Caki2 (cell line): Measurements from ENCODE around the gene ERH. TPM values are rescaled to one million over a fixed set of nuclear protein-coding genes. Genes with fewer than 3 reads are reported as not detected.

Experiments
- DNase-seq: peaks from one replicate; pipeline ENCODE4 v3.0.0-alpha.2; 2015; ENCODE audit warnings: low read depth
- in situ Hi-C: cut with HindIII; loops from 2 replicates; pipeline ENCODE4 v1.10.0; 2016; ENCODE audit warnings: low sequenced_read_pairs, low pct_unique_long_range_greater_than_20kb, mixed read lengths
- total RNA-seq: library from RNA; depleted of rRNA; stranded (reverse); fragments of >200 nt; shearing (Covaris generic); gene quantifications from 2 replicates; pipeline ENCODE4 v1.2.3, GENCODE V29; 2014; ENCODE audit warnings: low replicate concordance

The ERH gene
- total RNA-seq, 1 experiment from 2014 or later, result 173 TPM

GRCh38 chr14:69363055-69363454 is 35.0 kb downstream of the ERH start:
- in situ Hi-C loops, result no loop called here
- DNase-seq, result no peak

GRCh38 chr14:69360438-69361108 is 37.5 kb downstream of the ERH start:
- no peak for DNase-seq
- in situ Hi-C loops, result no loop called here

DNA sequence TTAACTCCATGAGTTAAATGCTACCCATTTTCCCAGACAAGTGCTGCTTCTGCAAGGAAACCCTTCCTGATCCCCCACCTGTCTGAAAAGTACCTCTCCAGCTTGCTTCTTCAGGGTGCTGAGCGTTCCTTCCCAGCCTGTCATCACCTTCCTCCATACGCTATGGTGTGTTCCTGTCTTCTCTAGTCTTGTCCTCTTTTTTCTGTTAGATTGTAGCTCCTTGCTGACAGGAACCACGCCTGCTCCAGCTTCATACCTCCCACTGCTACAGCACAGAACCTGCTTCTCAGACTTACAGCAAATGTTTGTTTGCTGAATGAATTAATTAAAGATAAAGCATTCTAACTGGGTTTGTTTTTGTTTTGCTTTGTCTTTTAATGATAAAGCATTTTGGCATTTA is 39.1 kb downstream of the ERH start:
- DNase-seq, result no peak
- in situ Hi-C loops, result no loop called here

GRCh38 chr14:69358233-69358963 is 39.7 kb downstream of the ERH start:
- no peak for DNase-seq

GRCh38 chr14:69357544-69358200 is 40.4 kb downstream of the ERH start:
- no peak for DNase-seq
- in situ Hi-C loops, result no loop called here

More at GRCh38 chr14:69358233-69358963, 39.7 kb downstream of the ERH start:
- in situ Hi-C loops, result no loop called here

GRCh38 chr14:69356903-69357543 is 41.1 kb downstream of the ERH start:
- in situ Hi-C loops, result no loop called here
- DNase-seq, result no peak

GRCh38 chr14:69355607-69356281 is 42.4 kb downstream of the ERH start:
- DNase-seq, result no peak
- in situ Hi-C loops, result no loop called here

DNA sequence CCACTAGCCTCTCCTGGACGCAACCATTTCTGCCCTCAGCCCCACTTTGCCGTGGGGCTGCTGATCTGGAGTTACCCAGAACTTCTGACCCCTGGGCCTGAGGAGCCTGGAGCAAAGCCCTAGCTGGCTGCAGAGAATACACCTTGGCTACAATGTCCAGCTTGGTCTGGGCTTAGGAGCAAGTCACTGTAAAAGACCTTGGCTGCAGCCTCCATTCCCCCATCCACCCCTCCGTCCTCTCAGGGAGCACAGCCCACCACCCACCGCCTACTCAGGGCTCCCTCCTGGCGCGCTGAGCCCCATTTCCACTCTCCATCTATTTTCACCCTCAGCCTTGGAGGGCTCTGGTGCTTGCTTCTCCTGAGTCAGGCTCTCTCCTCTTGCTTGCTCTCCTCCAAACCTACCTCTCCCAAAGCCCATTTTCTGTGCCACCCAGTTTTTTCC is 42.9 kb downstream of the ERH start:
- in situ Hi-C loops, result no loop called here
- DNase-seq, result no peak

GRCh38 chr14:69354383-69355153 is 43.5 kb downstream of the ERH start:
- in situ Hi-C loops, result no loop called here
- DNase-seq, result no peak

DNA sequence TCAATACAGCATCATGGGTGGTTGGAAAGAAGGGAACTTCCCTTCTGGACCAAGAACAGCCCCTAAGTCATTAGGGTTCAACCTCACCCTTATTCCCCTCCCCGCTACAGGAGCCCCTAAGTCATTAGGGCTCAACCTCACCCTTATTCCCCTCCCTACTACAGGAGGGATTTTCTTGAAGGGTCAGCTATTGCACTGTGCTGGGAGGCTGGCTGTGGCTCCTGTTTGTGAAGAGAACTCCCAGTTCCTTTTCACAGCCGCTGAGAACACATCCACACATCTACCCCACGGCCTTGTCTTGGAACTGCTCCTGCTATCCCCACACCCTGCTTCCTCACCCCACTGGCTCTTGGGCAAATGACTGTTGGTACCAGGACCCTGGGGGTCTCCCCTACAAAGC is 44.9 kb downstream of the ERH start:
- in situ Hi-C loops, result no loop called here
- no peak for DNase-seq

DNA sequence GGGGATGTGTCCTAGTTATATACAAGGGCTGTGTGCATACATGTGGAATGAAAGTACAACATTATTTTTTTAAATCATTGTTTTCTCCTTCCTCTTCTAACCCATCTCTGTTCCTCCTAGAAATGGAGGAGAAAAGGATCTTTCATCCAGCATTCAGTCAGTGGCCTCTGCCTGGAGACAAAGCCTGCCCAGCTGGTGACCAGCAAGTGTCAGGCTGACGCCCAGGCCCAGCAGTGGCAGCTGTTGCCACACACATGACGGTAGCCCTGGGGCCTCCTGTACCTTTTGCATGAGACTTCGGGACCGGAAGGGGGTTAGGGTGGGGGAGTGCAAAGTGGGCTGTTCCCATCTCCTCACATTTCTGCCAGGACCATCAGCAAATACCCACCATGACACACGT is 46.2 kb downstream of the ERH start:
- no peak for DNase-seq
- in situ Hi-C loops, result no loop called here

GRCh38 chr14:69351385-69351784 is 46.7 kb downstream of the ERH start:
- DNase-seq, result no peak
- in situ Hi-C loops, result no loop called here

GRCh38 chr14:69350892-69351291 is 47.2 kb downstream of the ERH start:
- in situ Hi-C loops, result no loop called here

DNA sequence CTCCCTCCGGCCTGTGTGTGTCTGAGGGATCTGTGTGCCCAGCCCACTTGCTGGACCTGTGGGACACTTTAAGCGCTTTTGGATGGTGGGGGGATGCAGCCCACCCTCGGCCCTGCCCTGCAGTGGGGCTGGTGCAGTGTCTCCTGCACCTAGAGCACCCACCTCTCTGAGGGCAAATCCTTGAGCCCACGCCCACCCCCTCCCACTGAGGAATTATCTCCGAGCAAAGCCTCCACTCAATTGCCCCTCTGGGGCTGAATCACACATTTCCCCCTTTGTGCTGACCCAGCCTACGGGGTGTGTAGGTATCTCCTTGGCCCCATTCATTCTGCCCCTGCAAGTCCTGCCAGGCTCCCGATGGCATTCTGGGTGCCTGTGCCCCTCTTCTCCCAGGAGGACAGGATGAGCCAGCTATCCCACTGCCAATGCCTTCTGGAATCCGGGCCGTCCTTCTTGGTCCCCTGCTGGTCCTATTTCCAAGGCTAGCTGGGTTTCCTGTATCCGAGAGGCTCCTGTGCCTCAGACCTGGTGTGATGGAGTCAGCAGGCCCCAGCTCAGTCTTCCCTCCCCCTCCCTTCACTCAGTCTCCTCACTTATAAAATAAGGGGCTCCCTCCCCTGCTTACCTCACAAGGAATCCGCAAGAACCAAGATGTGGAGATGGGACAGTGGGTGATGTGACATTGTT is 48.9 kb downstream of the ERH start:
- DNase-seq, result no peak
- in situ Hi-C loops, result no loop called here

More at GRCh38 chr14:69350892-69351291, 47.2 kb downstream of the ERH start:
- no peak for DNase-seq

DNA sequence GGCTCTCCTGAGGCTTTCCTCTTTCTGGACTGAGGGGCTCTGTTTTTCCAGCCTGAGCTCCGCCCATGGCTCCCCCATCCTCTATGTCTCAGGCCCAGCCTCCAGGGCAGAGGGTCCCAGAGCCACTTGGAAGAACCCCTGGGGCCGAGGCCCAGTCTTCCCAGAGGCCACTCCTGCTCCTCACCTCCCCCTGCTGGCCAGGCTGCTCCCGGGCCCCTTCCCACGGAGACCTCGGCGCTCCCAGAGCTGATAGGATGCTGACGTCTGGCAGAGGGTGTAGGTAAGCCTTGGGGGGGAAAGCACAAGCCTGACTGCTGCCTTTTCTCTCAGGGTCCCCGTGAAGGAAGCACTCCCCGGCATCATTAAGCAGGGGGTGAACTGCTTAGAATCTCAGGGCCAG is 51.4 kb downstream of the ERH start:
- DNase-seq, result no peak

DNA sequence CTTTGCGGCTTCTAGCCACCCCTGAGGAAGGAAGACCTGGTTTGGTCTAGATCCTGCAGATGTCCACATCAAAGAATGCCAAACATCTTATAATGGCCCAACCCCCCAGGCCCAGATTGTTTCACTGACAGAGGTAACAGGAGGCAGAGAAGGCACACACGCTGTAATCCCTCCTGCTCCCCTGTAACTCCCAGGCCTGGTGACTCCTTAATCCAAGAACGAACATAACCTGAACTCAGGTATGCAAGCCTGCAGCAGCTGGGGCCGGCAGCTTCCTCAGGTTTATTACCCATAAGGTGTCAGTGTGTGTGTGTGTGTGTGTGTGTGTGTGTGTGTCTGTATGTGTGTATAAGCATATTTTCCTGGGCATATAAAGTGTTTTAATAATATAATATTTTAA is 52.7 kb downstream of the ERH start:
- DNase-seq, result no peak
- in situ Hi-C loops, result no loop called here

More for the DNA sequence above, 51.4 kb downstream of the ERH start:
- in situ Hi-C loops, result no loop called here

DNA sequence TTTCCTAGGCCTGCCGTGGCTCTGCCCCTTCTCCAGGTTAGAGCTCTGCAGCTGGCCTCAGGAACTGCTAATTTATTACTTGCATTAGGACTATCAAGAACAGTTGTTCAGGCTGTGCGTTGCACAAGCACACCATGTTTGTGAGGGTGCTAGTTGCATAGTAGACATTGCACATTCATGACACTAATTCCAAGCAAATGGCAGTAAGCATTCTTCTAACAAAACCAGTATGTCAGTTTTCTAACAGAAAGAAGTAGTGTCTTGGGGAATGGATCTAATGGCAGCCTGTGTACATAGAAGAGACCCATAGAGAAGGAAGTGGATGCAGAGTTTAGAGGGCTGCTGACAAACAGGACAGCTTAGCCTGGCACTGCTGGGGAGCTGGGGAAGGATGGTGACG is 53.9 kb downstream of the ERH start:
- in situ Hi-C loops, result no loop called here

More for the DNA sequence above, 53.9 kb downstream of the ERH start:
- DNase-seq, result no peak
